HepG2 (cell line): ENCODE data around the gene PM20D1. TPM values are rescaled to one million over a fixed set of nuclear protein-coding genes. Genes with fewer than 3 reads are reported as not detected.

Experiments used
- ATAC-seq: fragments of 200-7000 bp; cut with Tn5 transposase; 3 replicates; pipeline ENCODE4 v1.9.1; 2020; ENCODE audit warnings: mild to moderate bottlenecking, moderate library complexity
- BruUV-seq: library from RNA; stranded (reverse); fragments of 400-500 nt; replicated peaks from 2 replicates; lab custom pipeline; 2021; lab: Mats Ljungman, UMichigan
- CTCF ChIA-PET: fragments of 300-600 bp; formaldehyde crosslinking; extraction: SDS; loops from one replicate; lab custom pipeline; 2021; ENCODE audit warnings: low total read pairs, inconsistent platforms, low intra/inter-chr PET ratio; lab: Yijun Ruan, JAX
- POLR2A ChIA-PET: fragments of 350-600 bp; sonication (Branson Sonifier 250); formaldehyde crosslinking; loops from one replicate; lab custom pipeline; 2020; ENCODE audit warnings: antibody characterized with exemption, inconsistent platforms; lab: Yijun Ruan, JAX
- DNase-seq: peaks from one replicate; pipeline ENCODE4 v3.0.0-alpha.2; 2015; ENCODE audit warnings: low spot score
- FAIRE-seq: peaks from 3 replicates; lab custom pipeline; 2011; peaks lifted over from hg19 to GRCh38; lab: Jason Lieb, UNC
- H2AFZ ChIP-seq: one replicate; pipeline ENCODE4 v1.6.1; 2011; ENCODE audit warnings: low read length, inconsistent platforms
- H3K27ac ChIP-seq: fragments of 300-600 bp; 3 replicates; pipeline ENCODE4 v1.8.0; 2011; ENCODE audit warnings: mixed run types, mild to moderate bottlenecking, mixed read lengths, low read length, inconsistent platforms; ENCODE audit not compliant: insufficient read depth; ENCODE audit errors: extremely low read length
- H3K27me3 ChIP-seq, 2 experiments: fragments of 200-600 bp in 1 of 2; 2 replicates in 1 of 2; 3 replicates in 1 of 2; pipeline versions ENCODE4 v1.6.0 to v1.8.0; 2011; ENCODE audit warnings: low read length in 2 of 2, mild to moderate bottlenecking in 2 of 2, moderate library complexity in 2 of 2, inconsistent platforms in 1 of 2; ENCODE audit not compliant: insufficient read depth in 2 of 2, control insufficient read depth in 1 of 2
- H3K36me3 ChIP-seq, 2 experiments: fragments of 200-600 bp in 1 of 2; replicated peaks in 1 of 2; 2 replicates in 1 of 2; 3 replicates in 1 of 2; pipeline versions ENCODE4 v1.5.1 to v1.8.0; 2011; ENCODE audit warnings: low read length in 2 of 2, inconsistent platforms in 1 of 2; ENCODE audit not compliant: insufficient read depth in 2 of 2, control insufficient read depth in 1 of 2
- H3K4me1 ChIP-seq: 2 replicates; pipeline ENCODE4 v1.5.1; 2012; ENCODE audit warnings: low read length, inconsistent platforms; ENCODE audit not compliant: insufficient read depth
- H3K4me2 ChIP-seq: 2 replicates; pipeline ENCODE4 v1.6.0; 2011; ENCODE audit warnings: low read depth, low read length, inconsistent platforms
- H3K4me3 ChIP-seq, 3 experiments: fragments of 200-600 bp in 1 of 3; sonication (generic), shearing (Covaris generic) in 1 of 3; replicated peaks in 1 of 3; 2 replicates each; pipeline ENCODE4 v1.5.1; 2011 to 2016; ENCODE audit warnings: low read length in 3 of 3, inconsistent platforms in 2 of 3, low read depth in 2 of 3, mild to moderate bottlenecking in 2 of 3, control low read depth in 1 of 3, mixed read lengths in 1 of 3; ENCODE audit not compliant: insufficient read depth in 1 of 3
- H3K79me2 ChIP-seq: one replicate; pipeline ENCODE4 v1.6.1; 2011; ENCODE audit warnings: low read length, inconsistent platforms; ENCODE audit not compliant: insufficient read depth
- H3K9ac ChIP-seq: 2 replicates; pipeline ENCODE4 v1.6.0; 2011; ENCODE audit warnings: mild to moderate bottlenecking, low read depth, low read length, inconsistent platforms; ENCODE audit not compliant: insufficient read depth
- H3K9me3 ChIP-seq: 2 replicates; pipeline ENCODE4 v1.5.1; 2012; ENCODE audit warnings: mild to moderate bottlenecking, low read length
- H4K20me1 ChIP-seq: 2 replicates; pipeline ENCODE4 v1.6.0; 2011; ENCODE audit warnings: inconsistent platforms, mild to moderate bottlenecking, low read length, moderate library complexity; ENCODE audit not compliant: insufficient read depth
- HMG20A ChIP-seq: IDR thresholded peaks from 2 replicates; pipeline ENCODE4 v1.6.1; 2016; ENCODE audit warnings: borderline replicate concordance
- MAX ChIP-seq: IDR thresholded peaks from 2 replicates; pipeline ENCODE4 v1.6.1; 2012; ENCODE audit warnings: inconsistent platforms
- NONO ChIP-seq, 2 experiments: fragments of 450-650 bp in 1 of 2; sonication (generic) in 1 of 2; formaldehyde crosslinking in 1 of 2; IDR thresholded peaks in 1 of 2; conservative IDR thresholded peaks in 1 of 2; 2 replicates each; pipeline versions ENCODE4 v1.6.1 to v1.8.0; 2017 to 2022; ENCODE audit warnings: mild to moderate bottlenecking in 1 of 2, missing genetic modification reagents in 1 of 2, moderate library complexity in 1 of 2
- RFX1 ChIP-seq: fragments of 450-650 bp; IDR thresholded peaks from 2 replicates; pipeline ENCODE4 v1.6.1; 2017
- ZMAT3 ChIP-seq: sonication (generic); formaldehyde crosslinking; conservative IDR thresholded peaks from 2 replicates; pipeline ENCODE4 v1.7.0; 2021; ENCODE audit warnings: missing genetic modification reagents
- ZNF546 ChIP-seq: sonication (generic); formaldehyde crosslinking; conservative IDR thresholded peaks from 2 replicates; pipeline ENCODE4 v1.8.1; 2023; ENCODE audit warnings: mild to moderate bottlenecking, missing genetic modification reagents
- ZNF790 ChIP-seq: sonication (generic); formaldehyde crosslinking; IDR thresholded peaks from 2 replicates; pipeline ENCODE4 v1.8.0; 2022; ENCODE audit warnings: missing genetic modification reagents, mild to moderate bottlenecking, borderline replicate concordance
- whole genome bisulfite sequencing: methylation state at CpG from one replicate; pipeline ENCODE4 v1.1.6; 2017; ENCODE audit warnings: low lambda C conversion rate; 5-methylcytosine and 5-hydroxymethylcytosine counted together
- in situ Hi-C: cut with HindIII; loops from 2 replicates; pipeline ENCODE4 v1.10.0; 2017; ENCODE audit warnings: low pct_unique_long_range_greater_than_20kb; ENCODE audit not compliant: extremely low pct_ligation_motif_present
- intact Hi-C: fragments of 100-400 bp; cut with micrococcal nuclease; formaldehyde crosslinking; loops from one replicate; pipeline ENCODE4 v1.10.0; 2022; ENCODE audit not compliant: unreplicated experiment
- polyA plus RNA-seq, 8 experiments: library from polyadenylated mRNA; depleted of rRNA in 3 of 8; stranded (reverse) in 7 of 8; unstranded in 1 of 8; fragments of >200 nt; fragmentation: Illumina TruSeq in 4 of 8; extraction: Trizol in 4 of 8; gene quantifications; 2 replicates each; pipeline versions ENCODE4 v1.2.1 to v1.2.3, GENCODE V29; 2011 to 2016; ENCODE audit warnings: low read depth in 4 of 8, missing spikeins in 1 of 8, mixed read lengths in 1 of 8; ENCODE audit not compliant: insufficient read depth in 1 of 8
- total RNA-seq, 5 experiments: library from RNA; depleted of rRNA; stranded (reverse); fragments of >200 nt; fragmentation: Illumina TruSeq; extraction: Trizol; gene quantifications; 2 replicates each; pipeline ENCODE4 v1.2.3, GENCODE V29; 2016; ENCODE audit warnings: low read depth in 1 of 5
- TF ChIP-seq, protein P1 (sequence below): sonication (generic); formaldehyde crosslinking; IDR thresholded peaks from 2 replicates; pipeline ENCODE4 v1.5.0; 2020; ENCODE audit warnings: mild to moderate bottlenecking, missing genetic modification reagents
- TF ChIP-seq, protein P2 (sequence below): IDR thresholded peaks from 2 replicates; pipeline ENCODE4 v1.4.0; 2020; ENCODE audit warnings: mild to moderate bottlenecking, missing genetic modification reagents
- TF ChIP-seq, protein P3 (sequence below): sonication (generic); formaldehyde crosslinking; IDR thresholded peaks from 2 replicates; pipeline ENCODE4 v1.4.0; 2020; ENCODE audit warnings: missing genetic modification reagents

Gene PM20D1
- total and polyA plus RNA-seq, 2 of the 13 experiments (the other 11 are each of a cell fraction or from before 2014, with no cell fraction given) = not detected

- TF ChIP-seq, protein P1, sequence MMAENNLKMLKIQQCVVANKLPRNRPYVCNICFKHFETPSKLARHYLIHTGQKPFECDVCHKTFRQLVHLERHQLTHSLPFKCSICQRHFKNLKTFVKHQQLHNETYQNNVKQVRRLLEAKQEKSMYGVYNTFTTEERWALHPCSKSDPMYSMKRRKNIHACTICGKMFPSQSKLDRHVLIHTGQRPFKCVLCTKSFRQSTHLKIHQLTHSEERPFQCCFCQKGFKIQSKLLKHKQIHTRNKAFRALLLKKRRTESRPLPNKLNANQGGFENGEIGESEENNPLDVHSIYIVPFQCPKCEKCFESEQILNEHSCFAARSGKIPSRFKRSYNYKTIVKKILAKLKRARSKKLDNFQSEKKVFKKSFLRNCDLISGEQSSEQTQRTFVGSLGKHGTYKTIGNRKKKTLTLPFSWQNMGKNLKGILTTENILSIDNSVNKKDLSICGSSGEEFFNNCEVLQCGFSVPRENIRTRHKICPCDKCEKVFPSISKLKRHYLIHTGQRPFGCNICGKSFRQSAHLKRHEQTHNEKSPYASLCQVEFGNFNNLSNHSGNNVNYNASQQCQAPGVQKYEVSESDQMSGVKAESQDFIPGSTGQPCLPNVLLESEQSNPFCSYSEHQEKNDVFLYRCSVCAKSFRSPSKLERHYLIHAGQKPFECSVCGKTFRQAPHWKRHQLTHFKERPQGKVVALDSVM (CRISPR knock-in tag) = no peak
- TF ChIP-seq NONO (IDR thresholded peaks at IDR 0.05) (no peak), NONO (CRISPR knock-in tag; conservative IDR thresholded peaks at IDR 0.05) (no peak), RFX1 (no peak), MAX (no peak), ZMAT3 (no peak)
Measured at GRCh38 chr1:205842229-205842628, 7.7 kb downstream of the PM20D1 start (continued).

DNA sequence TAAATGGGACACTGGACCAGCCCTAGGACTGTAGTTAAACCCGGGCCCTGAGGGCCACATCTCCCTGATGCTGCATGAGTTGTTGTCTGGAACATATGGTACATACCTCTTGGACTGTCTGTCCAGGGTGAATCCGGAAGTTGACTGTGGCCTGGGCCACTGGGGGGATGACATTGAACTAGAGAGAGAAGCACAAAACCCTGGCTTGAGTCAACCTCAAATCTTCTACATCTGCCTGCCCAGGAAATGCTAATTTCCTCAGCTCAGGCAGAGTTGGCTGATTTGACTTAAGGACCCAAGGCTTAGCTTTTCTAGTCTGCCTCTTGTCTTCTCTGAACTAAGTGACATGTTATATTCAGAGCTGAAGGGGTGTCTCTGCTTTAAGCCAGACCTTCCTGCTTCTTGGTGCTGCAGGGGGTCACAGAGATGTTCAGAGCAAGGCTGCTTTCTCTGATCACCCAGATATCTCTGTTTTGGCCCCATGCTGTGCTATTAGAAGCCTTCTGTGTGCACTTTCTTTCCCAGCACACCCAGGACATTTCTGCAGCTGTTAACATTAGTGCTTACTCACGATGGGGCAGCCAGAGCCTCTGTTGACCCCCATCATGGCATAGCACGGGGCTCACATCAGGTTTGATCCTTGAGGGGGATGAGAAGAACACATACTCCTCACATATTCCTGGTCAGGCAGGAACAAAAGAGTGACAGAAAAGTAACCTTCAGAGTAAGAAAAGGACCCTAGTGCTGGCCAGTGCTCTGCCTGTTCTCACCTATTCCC is 9.6 kb downstream of the PM20D1 start:
- in situ Hi-C loops (no loop called here), intact Hi-C loops (no loop called here)
- Histone ChIP-seq H3K36me3 (no peaks in the 10 kb centered on the region), H3K4me2 (no peak overlapping the region), H3K9me3 (no peaks in the 10 kb centered on the region), H4K20me1 (no peaks in the 10 kb centered on the region), H3K9ac (no peak overlapping the region), H3K4me1 (no peaks in the 10 kb centered on the region), H3K27ac (no peak overlapping the region), H3K79me2 (no peaks in the 10 kb centered on the region), H2AFZ (no peak overlapping the region), H3K4me3 (no peak overlapping the region), H3K27me3 (peaks cover 7 to 13% of the 10 kb centered on the region in 2 experiments; a peak in 4 of 5 replicates)
- FAIRE-seq = no peak
- BruUV-seq = no TSS peak
- ATAC-seq = no peak
- WGBS = 2% methylated on average over 3 of the region's 4 CpGs
- ChIA-PET CTCF (no interaction called here), POLR2A (no interaction called here)
- DNase-seq = no peak
- no peak for TF ChIP-seq ZNF790 (CRISPR knock-in tag)
- TF ChIP-seq, protein P2, sequence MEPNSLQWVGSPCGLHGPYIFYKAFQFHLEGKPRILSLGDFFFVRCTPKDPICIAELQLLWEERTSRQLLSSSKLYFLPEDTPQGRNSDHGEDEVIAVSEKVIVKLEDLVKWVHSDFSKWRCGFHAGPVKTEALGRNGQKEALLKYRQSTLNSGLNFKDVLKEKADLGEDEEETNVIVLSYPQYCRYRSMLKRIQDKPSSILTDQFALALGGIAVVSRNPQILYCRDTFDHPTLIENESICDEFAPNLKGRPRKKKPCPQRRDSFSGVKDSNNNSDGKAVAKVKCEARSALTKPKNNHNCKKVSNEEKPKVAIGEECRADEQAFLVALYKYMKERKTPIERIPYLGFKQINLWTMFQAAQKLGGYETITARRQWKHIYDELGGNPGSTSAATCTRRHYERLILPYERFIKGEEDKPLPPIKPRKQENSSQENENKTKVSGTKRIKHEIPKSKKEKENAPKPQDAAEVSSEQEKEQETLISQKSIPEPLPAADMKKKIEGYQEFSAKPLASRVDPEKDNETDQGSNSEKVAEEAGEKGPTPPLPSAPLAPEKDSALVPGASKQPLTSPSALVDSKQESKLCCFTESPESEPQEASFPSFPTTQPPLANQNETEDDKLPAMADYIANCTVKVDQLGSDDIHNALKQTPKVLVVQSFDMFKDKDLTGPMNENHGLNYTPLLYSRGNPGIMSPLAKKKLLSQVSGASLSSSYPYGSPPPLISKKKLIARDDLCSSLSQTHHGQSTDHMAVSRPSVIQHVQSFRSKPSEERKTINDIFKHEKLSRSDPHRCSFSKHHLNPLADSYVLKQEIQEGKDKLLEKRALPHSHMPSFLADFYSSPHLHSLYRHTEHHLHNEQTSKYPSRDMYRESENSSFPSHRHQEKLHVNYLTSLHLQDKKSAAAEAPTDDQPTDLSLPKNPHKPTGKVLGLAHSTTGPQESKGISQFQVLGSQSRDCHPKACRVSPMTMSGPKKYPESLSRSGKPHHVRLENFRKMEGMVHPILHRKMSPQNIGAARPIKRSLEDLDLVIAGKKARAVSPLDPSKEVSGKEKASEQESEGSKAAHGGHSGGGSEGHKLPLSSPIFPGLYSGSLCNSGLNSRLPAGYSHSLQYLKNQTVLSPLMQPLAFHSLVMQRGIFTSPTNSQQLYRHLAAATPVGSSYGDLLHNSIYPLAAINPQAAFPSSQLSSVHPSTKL (CRISPR knock-in tag) = no peak
- TF ChIP-seq, protein P3, sequence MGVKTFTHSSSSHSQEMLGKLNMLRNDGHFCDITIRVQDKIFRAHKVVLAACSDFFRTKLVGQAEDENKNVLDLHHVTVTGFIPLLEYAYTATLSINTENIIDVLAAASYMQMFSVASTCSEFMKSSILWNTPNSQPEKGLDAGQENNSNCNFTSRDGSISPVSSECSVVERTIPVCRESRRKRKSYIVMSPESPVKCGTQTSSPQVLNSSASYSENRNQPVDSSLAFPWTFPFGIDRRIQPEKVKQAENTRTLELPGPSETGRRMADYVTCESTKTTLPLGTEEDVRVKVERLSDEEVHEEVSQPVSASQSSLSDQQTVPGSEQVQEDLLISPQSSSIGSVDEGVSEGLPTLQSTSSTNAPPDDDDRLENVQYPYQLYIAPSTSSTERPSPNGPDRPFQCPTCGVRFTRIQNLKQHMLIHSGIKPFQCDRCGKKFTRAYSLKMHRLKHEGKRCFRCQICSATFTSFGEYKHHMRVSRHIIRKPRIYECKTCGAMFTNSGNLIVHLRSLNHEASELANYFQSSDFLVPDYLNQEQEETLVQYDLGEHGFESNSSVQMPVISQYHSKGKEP (CRISPR knock-in tag) = no peak
- no peak for TF ChIP-seq HMG20A (CRISPR knock-in tag)
- TF ChIP-seq ZNF546 (CRISPR knock-in tag) = no peak
